ENCODE measurements around the gene PKP4.

DNA sequence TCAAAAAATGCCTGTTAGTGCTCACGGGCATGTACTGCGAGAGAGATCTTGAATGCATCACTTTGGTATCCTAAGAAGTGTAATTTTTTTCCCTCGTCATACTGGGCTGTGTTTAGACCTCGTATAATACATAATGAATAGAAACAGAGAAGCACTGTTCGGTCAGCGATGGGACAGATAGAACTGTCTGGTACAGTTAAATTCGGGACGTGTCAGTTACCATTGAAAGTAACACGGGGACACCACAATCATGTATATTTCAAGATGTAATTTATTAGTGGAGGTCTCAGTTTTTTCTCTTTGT, 1.8 kb downstream of the PKP4 start:
- TF ChIP-seq EZH2 (IDR thresholded peaks at IDR 0.05) (no peak), POLR2AphosphoS5 (IDR thresholded peaks at IDR 0.05; ENCODE audit: borderline replicate concordance, low read depth, low read length) (no peak)
